ENCODE data around the gene CAMTA2. TPM values are rescaled to one million over a fixed set of nuclear protein-coding genes. Genes with fewer than 3 reads are reported as not detected.

CAMTA2 gene
- total RNA-seq, 4 donors from 2014 or later, result 11.4 to 27.7 (median 21.4) TPM

DNA sequence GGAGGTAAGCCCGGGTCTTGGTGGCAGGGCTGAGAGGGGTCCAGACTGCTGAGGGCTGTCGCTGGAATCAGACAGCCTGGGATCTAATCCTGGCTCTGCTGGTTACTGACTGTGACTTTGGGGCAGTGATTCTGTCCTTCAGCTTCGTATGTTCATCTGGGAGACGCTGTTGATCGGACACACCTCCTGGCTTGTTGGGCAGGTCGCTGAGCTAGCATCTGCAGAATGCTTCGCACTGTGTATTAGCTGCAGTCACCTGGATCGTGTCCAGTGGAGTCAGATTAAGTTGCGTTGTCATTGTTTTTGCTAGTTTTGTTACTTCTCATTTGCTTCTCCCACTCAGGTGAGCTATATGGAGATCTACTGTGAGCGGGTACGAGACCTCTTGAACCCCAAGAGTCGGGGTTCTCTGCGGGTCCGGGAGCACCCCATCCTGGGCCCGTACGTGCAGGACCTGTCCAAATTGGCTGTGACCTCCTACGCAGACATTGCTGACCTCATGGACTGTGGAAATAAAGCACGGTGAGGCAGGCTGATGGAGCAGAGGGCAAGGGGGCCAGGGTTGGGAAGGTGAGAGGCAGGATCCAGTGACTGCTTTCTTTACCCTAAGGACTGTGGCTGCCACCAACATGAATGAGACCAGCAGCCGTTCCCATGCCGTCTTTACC is 14.8 kb upstream of the CAMTA2 start:
- DNase-seq (ENCODE audit: low spot score) (no peak), ATAC-seq (ENCODE audit: low FRiP score) (no peak)
- TF ChIP-seq, protein P1, sequence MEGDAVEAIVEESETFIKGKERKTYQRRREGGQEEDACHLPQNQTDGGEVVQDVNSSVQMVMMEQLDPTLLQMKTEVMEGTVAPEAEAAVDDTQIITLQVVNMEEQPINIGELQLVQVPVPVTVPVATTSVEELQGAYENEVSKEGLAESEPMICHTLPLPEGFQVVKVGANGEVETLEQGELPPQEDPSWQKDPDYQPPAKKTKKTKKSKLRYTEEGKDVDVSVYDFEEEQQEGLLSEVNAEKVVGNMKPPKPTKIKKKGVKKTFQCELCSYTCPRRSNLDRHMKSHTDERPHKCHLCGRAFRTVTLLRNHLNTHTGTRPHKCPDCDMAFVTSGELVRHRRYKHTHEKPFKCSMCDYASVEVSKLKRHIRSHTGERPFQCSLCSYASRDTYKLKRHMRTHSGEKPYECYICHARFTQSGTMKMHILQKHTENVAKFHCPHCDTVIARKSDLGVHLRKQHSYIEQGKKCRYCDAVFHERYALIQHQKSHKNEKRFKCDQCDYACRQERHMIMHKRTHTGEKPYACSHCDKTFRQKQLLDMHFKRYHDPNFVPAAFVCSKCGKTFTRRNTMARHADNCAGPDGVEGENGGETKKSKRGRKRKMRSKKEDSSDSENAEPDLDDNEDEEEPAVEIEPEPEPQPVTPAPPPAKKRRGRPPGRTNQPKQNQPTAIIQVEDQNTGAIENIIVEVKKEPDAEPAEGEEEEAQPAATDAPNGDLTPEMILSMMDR (IDR thresholded peaks at IDR 0.05), result no peak

DNA sequence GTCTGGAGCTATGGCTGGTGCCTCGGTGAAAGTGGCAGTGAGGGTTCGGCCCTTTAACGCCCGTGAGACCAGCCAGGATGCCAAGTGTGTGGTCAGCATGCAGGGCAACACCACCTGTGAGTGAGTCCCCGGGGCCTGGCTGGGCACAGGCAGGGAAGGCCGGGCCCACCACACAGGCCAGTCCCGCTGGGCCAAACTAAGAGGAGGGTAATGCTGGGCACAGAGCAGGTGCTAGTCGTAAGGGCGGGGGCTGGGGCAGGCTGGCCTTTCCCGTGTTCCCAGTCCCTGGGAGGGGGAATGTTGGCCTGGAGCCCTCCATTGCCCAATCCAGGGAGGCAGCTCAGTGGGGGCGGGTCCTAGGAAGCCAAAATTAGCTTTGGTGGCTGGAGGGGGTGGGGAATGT is 12.8 kb upstream of the CAMTA2 start:
- ATAC-seq (ENCODE audit: low FRiP score) (peak; percentile 34), DNase-seq (ENCODE audit: low spot score) (peak; percentile 36)
- TF ChIP-seq, protein P1 (IDR thresholded peaks at IDR 0.05), result no peak

DNA sequence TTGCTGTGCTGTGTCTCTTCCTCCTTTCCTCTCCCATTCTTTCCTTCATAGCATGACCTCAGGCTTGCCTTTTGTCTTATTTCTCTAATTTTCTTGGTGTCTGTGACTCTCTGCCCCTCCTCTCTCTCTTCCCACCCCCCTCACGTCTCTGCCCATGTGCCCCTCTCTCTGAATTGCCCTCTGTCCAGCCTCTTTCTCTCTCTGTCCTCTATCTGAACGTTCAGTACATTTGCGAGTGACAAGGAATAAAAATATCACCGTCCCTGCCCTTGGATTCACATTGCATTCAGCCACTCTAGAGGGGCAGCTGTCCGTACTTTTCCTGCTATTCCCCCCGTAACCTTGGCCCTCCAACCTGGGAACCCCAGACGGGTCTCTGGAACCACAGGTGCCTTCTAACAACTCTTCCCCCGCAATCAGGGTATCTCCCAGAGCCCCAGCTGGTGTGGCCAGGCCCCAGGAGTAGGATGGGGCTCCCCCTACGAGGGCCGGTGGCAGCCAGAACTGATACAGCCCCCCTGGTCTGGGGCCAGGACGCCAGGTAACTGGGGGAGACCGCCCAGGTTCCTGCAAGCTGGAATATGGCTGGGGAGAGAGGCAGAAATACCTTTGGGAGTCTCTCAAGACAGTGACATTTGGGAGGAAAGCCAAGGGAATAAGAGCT is 12.1 kb upstream of the CAMTA2 start:
- TF ChIP-seq, protein P1 (IDR thresholded peaks at IDR 0.05), result no peak

DNA sequence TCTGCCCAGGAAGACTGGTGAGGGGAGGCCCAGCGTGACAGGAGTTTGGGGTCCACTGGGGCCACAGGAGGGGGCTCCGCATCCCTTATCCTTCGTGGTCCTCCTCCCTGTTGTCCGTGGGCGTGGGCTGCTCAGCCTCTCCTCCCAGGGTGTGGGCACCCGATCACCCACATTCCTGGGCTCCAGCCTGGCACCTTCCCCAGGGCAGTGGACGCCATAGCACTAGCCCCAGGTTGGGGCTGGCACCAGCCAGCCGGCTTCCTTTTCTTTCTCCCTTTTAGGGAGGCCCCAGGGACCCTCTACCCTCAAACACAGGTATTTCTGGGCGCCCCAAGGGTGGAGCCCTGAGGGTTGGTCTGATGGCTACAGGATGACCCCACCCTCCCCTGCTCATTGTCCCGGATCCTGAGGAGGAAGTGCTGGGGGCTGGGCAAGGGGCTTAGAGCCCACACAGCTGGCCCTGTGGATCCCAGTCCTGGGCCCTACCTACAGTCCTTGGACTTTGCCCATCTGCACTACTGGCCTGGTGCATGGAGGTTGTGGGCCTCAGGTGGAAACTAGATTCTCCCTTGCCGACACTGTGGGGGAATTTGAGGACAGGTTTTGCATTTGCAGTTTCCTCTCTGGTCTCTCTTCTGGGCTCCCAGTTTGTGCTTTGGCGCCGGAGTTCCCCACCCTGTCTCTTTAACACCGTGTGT is 11.4 kb upstream of the CAMTA2 start:
- ATAC-seq (ENCODE audit: low FRiP score) (no peak), DNase-seq (ENCODE audit: low spot score) (no peak)
- TF ChIP-seq, protein P1 (IDR thresholded peaks at IDR 0.05), result no peak

More for the DNA sequence above, 12.1 kb upstream of the CAMTA2 start:
- DNase-seq (ENCODE audit: low spot score) (no peak), ATAC-seq (ENCODE audit: low FRiP score) (no peak)

DNA sequence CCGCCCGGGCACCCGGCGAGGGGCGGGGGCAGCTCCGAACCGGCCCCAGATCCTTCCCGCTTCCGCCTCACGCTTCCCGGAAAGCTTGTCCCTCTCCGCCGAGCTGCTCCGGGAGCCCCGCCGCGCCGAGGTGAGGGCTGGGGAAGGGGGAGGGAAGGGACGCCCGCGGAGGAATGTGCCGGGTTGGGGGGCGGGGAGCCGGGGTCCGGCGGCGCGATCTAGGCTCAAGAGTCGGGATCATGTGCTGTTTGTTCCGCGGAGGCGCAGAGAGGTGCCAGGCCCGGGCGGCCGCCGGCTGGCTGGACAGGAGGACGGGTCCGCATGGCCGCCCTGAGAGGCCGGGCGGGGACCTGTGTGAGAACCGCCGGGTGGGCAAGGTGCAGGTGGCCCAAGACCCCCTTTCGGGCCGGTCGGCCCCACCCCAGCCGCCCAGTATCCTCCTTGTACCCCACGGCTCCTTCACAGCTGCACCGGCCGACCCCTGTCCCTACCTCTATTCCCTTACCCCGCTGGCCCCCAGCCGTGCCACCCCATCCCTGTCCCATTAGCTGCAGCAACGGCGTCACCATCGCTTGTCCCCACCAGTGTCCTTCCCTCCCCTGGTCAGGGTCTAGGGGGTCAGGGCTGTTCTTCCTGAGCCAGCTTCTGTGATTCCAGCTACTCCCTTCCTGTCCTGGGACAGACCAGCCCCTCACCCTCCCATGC is 10.7 kb upstream of the CAMTA2 start:
- TF ChIP-seq, protein P1 (IDR thresholded peaks at IDR 0.05), result no peak
- DNase-seq (ENCODE audit: low spot score) (no peak), ATAC-seq (ENCODE audit: low FRiP score) (no peak)

DNA sequence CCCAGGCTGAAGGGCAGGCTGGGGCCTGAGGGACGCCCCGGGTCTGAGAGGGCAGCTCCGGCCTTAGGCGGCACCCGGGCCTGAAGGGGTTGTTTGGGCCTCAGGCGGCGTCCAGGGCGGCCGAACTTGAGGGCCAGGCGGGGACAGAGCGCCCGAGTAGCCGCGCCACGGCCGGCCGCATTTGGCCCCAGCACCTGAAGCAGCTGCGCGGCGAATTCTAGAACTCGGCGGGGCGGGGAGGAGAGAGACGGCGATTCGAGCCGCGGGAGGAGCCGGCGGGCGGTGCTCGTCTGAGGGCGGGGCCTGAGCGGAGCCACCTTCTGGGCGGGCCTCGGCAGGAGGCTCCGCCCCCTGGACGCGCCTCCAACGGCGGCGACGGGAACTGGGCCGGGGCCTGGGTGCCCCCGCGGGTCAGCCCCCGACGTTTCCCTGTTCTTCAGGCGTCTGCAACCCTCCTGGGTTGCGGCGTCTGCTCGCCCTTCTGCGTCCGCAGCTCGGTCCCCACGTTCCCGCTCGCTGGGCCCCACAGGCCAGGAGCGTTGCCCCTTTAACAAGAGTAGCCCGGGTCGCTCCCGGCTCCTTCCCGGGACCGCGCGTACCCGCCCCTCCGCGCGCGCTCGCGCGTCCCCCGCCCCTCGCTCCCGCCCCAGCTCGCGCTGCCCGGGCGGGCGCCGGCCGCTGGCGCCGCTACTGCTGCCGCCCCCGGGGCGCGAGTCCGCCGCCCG is 10.0 kb upstream of the CAMTA2 start, which contains the start of the genes INCA1 and KIF1C:
Gene INCA1, minus strand, starts transcription at position 221 of the 725 bp plus-strand sequence. CDS start 3,085 bp downstream, outside the sequence.
Gene KIF1C, plus strand, starts transcription at position 649 of the 725 bp plus-strand sequence. CDS start 2,297 bp downstream, outside the sequence.
- ATAC-seq (ENCODE audit: low FRiP score), result peak; percentile 95
- TF ChIP-seq, protein P1 (IDR thresholded peaks at IDR 0.05), result no peak
- peak; percentile 59 for DNase-seq (ENCODE audit: low spot score)
